Spleen (tissue), 3 donors: ENCODE results near the gene SLC29A3.

Experiments used
- POLR2A ChIP-seq, 3 donors: fragments of 450-650 bp; IDR thresholded peaks; one replicate each; pipeline ENCODE4 v1.5.1; 2017; ENCODE audit warnings: antibody characterized with exemption in 3 of 3, mild to moderate bottlenecking in 1 of 3
- POLR2AphosphoS5 ChIP-seq, 3 donors: sonication (generic); formaldehyde crosslinking; IDR thresholded peaks; one replicate each; pipeline ENCODE4 v1.5.1; 2017; ENCODE audit warnings: antibody characterized with exemption in 3 of 3

- no peak for TF ChIP-seq POLR2A (IDR thresholded peaks at IDR 0.05)
- peak in 1 of 3 donors; percentile 21 for TF ChIP-seq POLR2AphosphoS5 (IDR thresholded peaks at IDR 0.05)
Measured at GRCh38 chr10:71279590-71280170, 39.4 kb upstream of the SLC29A3 start.
